IPS DF 4.7 (cell line): ENCODE results near the gene VPS9D1.
A peak's percentile ranks its signal among the peaks of the same experiment; 100 is the strongest.
"Not testable (repeated sequence)": the region's sequence is repeated elsewhere in the genome, so short reads cannot be mapped to it uniquely, and the experiment has no call there.

Source experiments
- DNase-seq: peaks from one replicate; pipeline ENCODE4 v3.0.0-alpha.2; 2013; ENCODE audit warnings: low spot score; ENCODE audit errors: extremely low read depth

The VPS9D1 gene

GRCh38 chr16:89710709-89711564 lies 9.8 kb downstream of the VPS9D1 start:
- no peak for DNase-seq

- no peak for DNase-seq
These were observed 10.8 kb downstream of the VPS9D1 start for GRCh38 chr16:89709716-89710432.

GRCh38 chr16:89709166-89709565 lies 11.5 kb downstream of the VPS9D1 start:
- no peak for DNase-seq

- DNase-seq: no peak
These were observed 12.2 kb downstream of the VPS9D1 start for GRCh38 chr16:89708481-89708931.

- no peak for DNase-seq
These were observed 13.0 kb downstream of the VPS9D1 start for GRCh38 chr16:89707695-89708094.

GRCh38 chr16:89706518-89707260 lies 14.0 kb downstream of the VPS9D1 start:
- no peak for DNase-seq

- no peak for DNase-seq
These were observed 15.7 kb downstream of the VPS9D1 start for GRCh38 chr16:89705006-89705405.

- no peak for DNase-seq
These were observed 16.4 kb downstream of the VPS9D1 start for GRCh38 chr16:89704281-89704680.

GRCh38 chr16:89701425-89702406 lies 19.0 kb downstream of the VPS9D1 start, which contains the start of gene SPATA2L:
Gene SPATA2L, minus strand, starts transcription at chr16:89701705. Its CDS starts 473 bp downstream, at chr16:89701232.
- no peak for DNase-seq

GRCh38 chr16:89700649-89701424 lies 19.9 kb downstream of the VPS9D1 start:
- DNase-seq: no peak

GRCh38 chr16:89700100-89700648 lies 20.5 kb downstream of the VPS9D1 start:
- DNase-seq: peak; percentile 97

GRCh38 chr16:89699629-89700099 lies 21.0 kb downstream of the VPS9D1 start:
- DNase-seq: not testable (repeated sequence)

- DNase-seq: not testable (repeated sequence)
These were observed 22.0 kb downstream of the VPS9D1 start for GRCh38 chr16:89698717-89699116.

- no peak for DNase-seq
These were observed 22.9 kb downstream of the VPS9D1 start for GRCh38 chr16:89697616-89698331.

- DNase-seq: no peak
These were observed 23.5 kb downstream of the VPS9D1 start for GRCh38 chr16:89697161-89697615.

GRCh38 chr16:89696670-89697128 lies 24.0 kb downstream of the VPS9D1 start:
- DNase-seq: no peak

GRCh38 chr16:89695875-89696669 lies 24.6 kb downstream of the VPS9D1 start:
- no peak for DNase-seq
